Caki2 (cell line): Measurements from ENCODE around the gene MT1X. TPM values are rescaled to one million over a fixed set of nuclear protein-coding genes. Genes with fewer than 3 reads are reported as not detected.

Experiments used
- DNase-seq: peaks from one replicate; pipeline ENCODE4 v3.0.0-alpha.2; 2015; ENCODE audit warnings: low read depth
- in situ Hi-C: cut with HindIII; loops from 2 replicates; pipeline ENCODE4 v1.10.0; 2016; ENCODE audit warnings: low sequenced_read_pairs, low pct_unique_long_range_greater_than_20kb, mixed read lengths
- total RNA-seq: library from RNA; depleted of rRNA; stranded (reverse); fragments of >200 nt; shearing (Covaris generic); gene quantifications from 2 replicates; pipeline ENCODE4 v1.2.3, GENCODE V29; 2014; ENCODE audit warnings: low replicate concordance; rRNA removed

The MT1X gene
- 141 and 168 TPM in 2 replicates for total RNA-seq

GRCh38 chr16:56681939-56682702 is at the start of gene MT1X:
Gene MT1X, plus strand, starts transcription at chr16:56682470. Its CDS starts 71 bp downstream, at chr16:56682541.
- DNase-seq = peak; percentile 92
- in situ Hi-C loops = no loop called here

GRCh38 chr16:56632848-56633365 is 49.4 kb upstream of the MT1X start:
- no peak for DNase-seq
- in situ Hi-C loops = no loop called here

GRCh38 chr16:56633535-56633934 is 48.7 kb upstream of the MT1X start:
- in situ Hi-C loops = no loop called here
- no peak for DNase-seq

GRCh38 chr16:56634715-56635440 is 47.4 kb upstream of the MT1X start:
- DNase-seq = no peak
- in situ Hi-C loops = no loop called here

- no peak for DNase-seq
- in situ Hi-C loops = no loop called here
Measured at GRCh38 chr16:56635441-56635967, 46.8 kb upstream of the MT1X start.

- DNase-seq = no peak
Measured at GRCh38 chr16:56636616-56637413, 45.5 kb upstream of the MT1X start.

GRCh38 chr16:56637814-56638750 is 44.2 kb upstream of the MT1X start, which contains the start of gene MT1A:
Gene MT1A, plus strand, starts transcription at chr16:56638666. Its CDS starts 73 bp downstream, at chr16:56638739.
- no peak for DNase-seq
- in situ Hi-C loops = no loop called here

More at GRCh38 chr16:56636616-56637413, 45.5 kb upstream of the MT1X start:
- in situ Hi-C loops = no loop called here

GRCh38 chr16:56639045-56639444 is 43.2 kb upstream of the MT1X start:
- no peak for DNase-seq
- in situ Hi-C loops = no loop called here

GRCh38 chr16:56640076-56640475 is 42.2 kb upstream of the MT1X start:
- in situ Hi-C loops = no loop called here
- DNase-seq = no peak

GRCh38 chr16:56641166-56641565 is 41.1 kb upstream of the MT1X start:
- no peak for DNase-seq
- in situ Hi-C loops = no loop called here

- in situ Hi-C loops = no loop called here
Measured at GRCh38 chr16:56643080-56643778, 39.0 kb upstream of the MT1X start.

GRCh38 chr16:56643833-56644232 is 38.4 kb upstream of the MT1X start:
- in situ Hi-C loops = no loop called here
- DNase-seq = no peak

More at GRCh38 chr16:56643080-56643778, 39.0 kb upstream of the MT1X start:
- DNase-seq = peak; percentile 86

- in situ Hi-C loops = no loop called here
- DNase-seq = no peak
Measured at GRCh38 chr16:56645311-56645710, 37.0 kb upstream of the MT1X start.

- no peak for DNase-seq
- in situ Hi-C loops = no loop called here
Measured at GRCh38 chr16:56645838-56646237, 36.4 kb upstream of the MT1X start.

GRCh38 chr16:56647641-56648431 is 34.4 kb upstream of the MT1X start:
- DNase-seq = no peak
- in situ Hi-C loops = no loop called here

GRCh38 chr16:56649271-56649670 is 33.0 kb upstream of the MT1X start:
- DNase-seq = no peak
- in situ Hi-C loops = no loop called here
